Hematopoietic multipotent progenitor cell (in vitro differentiated cells): ENCODE results near the gene SMAD2. TPM values are rescaled to one million over a fixed set of nuclear protein-coding genes. Genes with fewer than 3 reads are reported as not detected.

ENCODE experiments used
- small RNA-seq: library from RNA; depleted of rRNA; stranded (forward); fragments of <200 nt; gene quantifications from one replicate; pipeline ENCODE3, GENCODE V24; 2012
- total RNA-seq: library from RNA; depleted of rRNA; stranded (reverse); fragments of >200 nt; gene quantifications from one replicate; pipeline ENCODE4 v1.2.3, GENCODE V29; 2012

SMAD2 gene
- total RNA-seq, 1 donor = 13.5 TPM

Small RNA genes lying within 50 kb of the gene (small RNA-seq; reads per million reads assigned to genes)
- gene AC120349.2 = not detected
- not detected for gene MTCO2P2
